ENCODE measurements around the gene PIP4K2B. TPM values are rescaled to one million over a fixed set of nuclear protein-coding genes. Genes with fewer than 3 reads are reported as not detected.

PIP4K2B gene
- total RNA-seq, 2 experiments from 2014 or later: 49.4 to 52.6 TPM

DNA sequence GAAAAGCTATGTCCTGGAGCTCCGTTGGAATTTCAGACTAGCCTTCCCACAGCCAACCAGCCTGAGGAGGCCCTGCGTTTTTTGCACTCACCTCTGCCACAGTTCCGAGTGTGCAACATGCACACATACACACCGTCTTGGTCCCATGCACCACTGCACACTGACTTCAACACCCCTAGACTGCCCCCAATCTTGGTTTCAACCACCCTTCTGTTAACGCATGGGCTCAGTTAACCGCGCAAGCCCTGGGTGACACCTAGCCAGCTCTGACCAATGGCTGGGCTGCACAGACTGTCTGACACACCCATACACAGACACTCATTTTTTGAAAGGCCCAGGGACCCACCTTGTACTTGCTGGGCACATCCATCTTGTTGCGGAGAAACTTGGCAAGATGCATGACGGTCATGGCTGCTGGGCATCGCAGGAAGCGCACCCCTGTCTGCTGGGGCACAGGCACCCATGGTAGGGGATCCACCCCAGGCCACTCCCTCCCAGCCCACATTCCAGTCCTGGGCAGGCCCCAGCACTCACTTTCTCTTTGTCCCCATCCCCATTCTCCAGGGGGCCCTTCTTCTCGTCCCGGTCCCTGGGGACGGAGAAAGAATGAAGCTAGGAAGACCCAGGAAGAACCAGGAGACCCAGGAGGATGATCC lies 61.2 kb downstream of the PIP4K2B start:
- Mint-ChIP-seq H3K27me3 (no peaks in the 10 kb centered on the region), H3K4me1 (peaks cover 24% of the 10 kb centered on the region), H3K36me3 (ENCODE audit: low read depth) (peaks cover 4% of the 10 kb centered on the region), H3K27ac (no peak overlapping the region), H3K9me3 (no peaks in the 10 kb centered on the region), H3K4me3 (no peak overlapping the region)
- ChIA-PET POLR2A (no interaction called here), CTCF (interaction anchor here (0.6 to 4.8 kb wide), 3 partner anchors 8 to 62 kb away, joined by 4 to 57 read pairs (median 5); partner anchors contain the start of gene EPOP)
- DNase-seq: no peak

- DNase-seq: peak; percentile 78
- Mint-ChIP-seq H3K4me1 (peaks cover 38% of the 10 kb centered on the region), H3K4me3 (no peak overlapping the region), H3K27ac (no peak overlapping the region), H3K27me3 (no peaks in the 10 kb centered on the region), H3K9me3 (no peaks in the 10 kb centered on the region), H3K36me3 (ENCODE audit: low read depth) (peaks cover 14% of the 10 kb centered on the region)
- CTCF ChIA-PET: interaction anchor here (0.7 to 4.8 kb wide), 17 partner anchors 8 to 417 kb away, joined by 3 to 57 read pairs (median 4); partner anchors contain the start of gene EPOP
- POLR2A ChIA-PET: no interaction called here
Measured at GRCh38 chr17:38735161-38735997, 64.0 kb downstream of the PIP4K2B start.

GRCh38 chr17:38733982-38734973 lies 65.1 kb downstream of the PIP4K2B start:
- DNase-seq: peak; percentile 43
- peak overlapping the region; percentile 70 for H3K27ac Mint-ChIP-seq
- H3K4me1 Mint-ChIP-seq: peaks cover 42% of the 10 kb centered on the region
- no peaks in the 10 kb centered on the region for H3K9me3 Mint-ChIP-seq
- peaks cover 17% of the 10 kb centered on the region for H3K36me3 Mint-ChIP-seq (ENCODE audit: low read depth)
- ChIA-PET POLR2A (no interaction called here), CTCF (interaction anchor here (0.7 to 4.8 kb wide), 14 partner anchors 10 to 176 kb away, joined by 3 to 57 read pairs (median 4); partner anchors contain the start of gene EPOP)
- no peaks in the 10 kb centered on the region for H3K27me3 Mint-ChIP-seq
- no peak overlapping the region for H3K4me3 Mint-ChIP-seq

DNA sequence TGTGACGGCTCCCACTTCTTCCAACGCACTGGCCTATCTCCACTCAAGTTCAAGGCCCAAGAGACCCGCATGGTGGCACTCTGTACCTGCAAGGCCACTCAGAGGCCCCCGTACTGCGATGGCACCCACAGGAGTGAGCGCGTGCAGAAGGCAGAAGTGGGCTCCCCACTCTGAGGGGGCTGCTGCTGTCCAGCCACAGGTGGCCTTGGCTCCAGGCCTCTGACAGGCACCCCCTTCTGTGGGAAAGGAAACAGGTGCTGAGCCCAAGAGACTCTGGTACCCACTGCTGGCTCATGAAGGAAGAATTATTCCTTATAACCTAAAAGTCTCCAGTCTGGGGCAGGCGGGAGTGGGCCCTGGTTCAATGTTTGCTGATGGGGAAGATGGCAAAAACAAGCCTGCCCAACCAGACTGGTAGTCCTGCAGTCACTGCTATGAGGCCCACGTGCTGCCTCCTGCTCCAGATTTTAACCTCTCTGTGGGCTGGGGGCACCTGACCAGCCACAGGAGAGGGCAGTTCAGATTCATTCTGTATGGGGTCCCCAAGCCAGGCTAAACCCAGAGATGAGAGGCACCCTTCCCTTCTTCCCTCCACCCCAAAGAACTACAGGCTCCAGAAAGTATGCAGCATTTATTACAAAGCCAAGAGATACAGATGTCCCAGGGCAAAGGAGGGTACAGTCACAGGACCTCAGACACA lies 65.9 kb downstream of the PIP4K2B start:
- CTCF ChIA-PET: interaction anchor here (1.5 to 4.8 kb wide), 3 partner anchors 20 to 70 kb away, joined by 3 to 57 read pairs (median 8); partner anchors contain the start of gene EPOP
- H3K9me3 Mint-ChIP-seq: no peaks in the 10 kb centered on the region
- peaks cover 21% of the 10 kb centered on the region for H3K36me3 Mint-ChIP-seq (ENCODE audit: low read depth)
- peaks cover 50% of the 10 kb centered on the region for H3K4me1 Mint-ChIP-seq
- DNase-seq: no peak
- H3K27ac Mint-ChIP-seq: peak overlapping the region; percentile 62
- POLR2A ChIA-PET: no interaction called here
- H3K4me3 Mint-ChIP-seq: no peak overlapping the region
- H3K27me3 Mint-ChIP-seq: no peaks in the 10 kb centered on the region

GRCh38 chr17:38732376-38733281 lies 66.7 kb downstream of the PIP4K2B start:
- Mint-ChIP-seq H3K4me3 (peak overlapping the region; percentile 97), H3K27ac (peak overlapping the region; percentile 77), H3K36me3 (ENCODE audit: low read depth) (peaks cover 29% of the 10 kb centered on the region), H3K9me3 (peaks cover 5% of the 10 kb centered on the region), H3K4me1 (peaks cover 58% of the 10 kb centered on the region), H3K27me3 (no peaks in the 10 kb centered on the region)
- CTCF ChIA-PET: interaction anchor here (0.6 to 2.3 kb wide), 3 partner anchors 7 to 1014 kb away, joined by 3 to 16 read pairs (median 5); no protein-coding TSS in a partner anchor
- POLR2A ChIA-PET: no interaction called here
- no peak for DNase-seq

DNA sequence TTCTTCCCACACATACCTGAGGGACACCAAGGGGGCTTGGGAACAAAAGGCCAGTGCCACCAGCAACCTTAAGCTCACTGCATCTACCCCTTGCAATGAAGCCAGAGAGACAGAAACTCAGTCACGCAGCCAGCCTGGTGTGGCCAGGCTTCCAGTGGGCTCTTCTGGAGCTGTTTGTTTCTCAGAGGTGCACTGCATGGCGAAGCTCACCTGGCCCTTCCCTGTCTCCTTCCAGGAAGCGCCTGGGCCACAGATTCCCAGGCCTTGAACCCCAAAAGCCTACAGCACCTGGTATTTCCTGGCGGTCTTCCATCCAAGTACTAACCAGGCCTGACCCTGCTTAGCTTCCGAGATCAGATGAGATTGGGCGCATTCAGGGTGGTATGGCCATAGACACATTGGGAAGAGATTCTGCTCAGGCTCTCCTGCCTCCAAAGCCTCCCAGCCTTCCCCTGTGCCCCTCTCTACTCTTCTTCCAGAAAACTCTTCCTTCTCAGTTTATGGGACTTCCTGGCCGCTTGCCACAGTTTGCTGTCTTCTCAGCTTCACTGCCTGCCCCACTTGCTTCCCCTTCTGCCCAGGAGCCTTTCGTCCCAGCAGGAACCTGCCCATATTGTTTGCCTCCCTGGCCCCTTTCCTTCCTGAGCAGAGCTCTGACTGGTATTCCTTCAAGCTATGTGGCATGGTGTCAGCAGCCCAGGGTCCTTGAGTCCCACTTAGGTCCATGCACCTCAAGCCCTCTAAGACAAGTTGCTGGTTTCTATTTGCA lies 67.6 kb downstream of the PIP4K2B start:
- Mint-ChIP-seq H3K4me3 (peak overlapping the region; percentile 97), H3K27me3 (no peaks in the 10 kb centered on the region), H3K27ac (peak overlapping the region; percentile 91), H3K9me3 (peaks cover 5% of the 10 kb centered on the region), H3K36me3 (ENCODE audit: low read depth) (peaks cover 31% of the 10 kb centered on the region), H3K4me1 (peaks cover 67% of the 10 kb centered on the region)
- POLR2A ChIA-PET: interaction anchor here (0.6 kb wide), 1 partner anchor 49 kb away, joined by 6 read pairs; no protein-coding TSS in a partner anchor
- no peak for DNase-seq
- CTCF ChIA-PET: interaction anchor here (0.6 to 2.3 kb wide), 10 partner anchors 8 to 174 kb away, joined by 3 to 16 read pairs (median 4); no protein-coding TSS in a partner anchor

GRCh38 chr17:38730526-38731379 lies 68.6 kb downstream of the PIP4K2B start:
- POLR2A ChIA-PET: interaction anchor here (0.6 kb wide), 1 partner anchor 49 kb away, joined by 6 read pairs; no protein-coding TSS in a partner anchor
- peak overlapping the region; percentile 97 for H3K4me3 Mint-ChIP-seq
- peaks cover 5% of the 10 kb centered on the region for H3K9me3 Mint-ChIP-seq
- H3K27ac Mint-ChIP-seq: peak overlapping the region; percentile 91
- no peaks in the 10 kb centered on the region for H3K27me3 Mint-ChIP-seq
- peaks cover 31% of the 10 kb centered on the region for H3K36me3 Mint-ChIP-seq (ENCODE audit: low read depth)
- CTCF ChIA-PET: interaction anchor here (0.5 to 2.3 kb wide), 13 partner anchors 9 to 303 kb away, joined by 3 to 16 read pairs (median 3); no protein-coding TSS in a partner anchor
- peaks cover 72% of the 10 kb centered on the region for H3K4me1 Mint-ChIP-seq
- DNase-seq: peak; percentile 31

GRCh38 chr17:38729886-38730525 lies 69.3 kb downstream of the PIP4K2B start, which contains the start of gene CISD3:
Gene CISD3 (plus strand): TSS chr17:38730341. CDS start chr17:38730359, 18 bp downstream.
- peak; percentile 85 for DNase-seq
- Mint-ChIP-seq H3K9me3 (peaks cover 5% of the 10 kb centered on the region), H3K4me1 (peaks cover 77% of the 10 kb centered on the region), H3K27ac (peak within 1 kb of the TSS; percentile 91), H3K27me3 (no peaks in the 10 kb centered on the region), H3K4me3 (peak within 1 kb of the TSS; percentile 97), H3K36me3 (ENCODE audit: low read depth) (peaks cover 37% of the 10 kb centered on the region)
- ChIA-PET POLR2A (no interaction called here), CTCF (interaction anchor here (0.5 to 2.3 kb wide), 7 partner anchors 11 to 303 kb away, joined by 3 to 16 read pairs (median 4); no protein-coding TSS in a partner anchor)

- H3K36me3 Mint-ChIP-seq (ENCODE audit: low read depth): peaks cover 40% of the 10 kb centered on the region
- CTCF ChIA-PET: interaction anchor here (1.2 to 2.3 kb wide), 7 partner anchors 10 to 53 kb away, joined by 4 to 10 read pairs (median 7); partner anchors contain the start of gene MLLT6
- POLR2A ChIA-PET: interaction anchor here (1.3 to 1.4 kb wide), 2 partner anchors 23 to 25 kb away, joined by 5 to 7 read pairs; partner anchors contain the start of gene MLLT6
Measured at GRCh38 chr17:38729368-38729885, 69.9 kb downstream of the PIP4K2B start.

More at GRCh38 chr17:38729368-38729885, 69.9 kb downstream of the PIP4K2B start:
- Mint-ChIP-seq H3K27ac (peak overlapping the region; percentile 87), H3K4me1 (peaks cover 78% of the 10 kb centered on the region), H3K27me3 (no peaks in the 10 kb centered on the region), H3K9me3 (peaks cover 5% of the 10 kb centered on the region), H3K4me3 (peak overlapping the region; percentile 68)
- no peak for DNase-seq
